HT1080 (cell line): ENCODE data around the gene B3GLCT. TPM values are rescaled to one million over a fixed set of nuclear protein-coding genes. Genes with fewer than 3 reads are reported as not detected.

Source experiments
- DNase-seq: peaks from one replicate; pipeline ENCODE4 v3.0.0-alpha.2; 2015; ENCODE audit warnings: low read depth
- total RNA-seq: library from RNA; depleted of rRNA; stranded (reverse); fragments of >200 nt; shearing (Covaris generic); gene quantifications from 2 replicates; pipeline ENCODE4 v1.2.3, GENCODE V29; 2014

The B3GLCT gene
- total RNA-seq, 1 experiment from 2014 or later, result 15.8 TPM

- no peak for DNase-seq
These were observed 67.5 kb downstream of the B3GLCT start for GRCh38 chr13:31267126-31267784.

GRCh38 chr13:31274390-31274789 is 74.6 kb downstream of the B3GLCT start:
- no peak for DNase-seq

- no peak for DNase-seq
These were observed 76.6 kb downstream of the B3GLCT start for GRCh38 chr13:31276421-31276820.

GRCh38 chr13:31278869-31279268 is 79.1 kb downstream of the B3GLCT start:
- no peak for DNase-seq

GRCh38 chr13:31282741-31283455 is 83.1 kb downstream of the B3GLCT start:
- DNase-seq, result no peak

GRCh38 chr13:31286930-31287329 is 87.2 kb downstream of the B3GLCT start:
- DNase-seq, result no peak

- no peak for DNase-seq
These were observed 101.3 kb downstream of the B3GLCT start for GRCh38 chr13:31301119-31301518.

- no peak for DNase-seq
These were observed 110.6 kb downstream of the B3GLCT start for GRCh38 chr13:31310356-31310755.

- no peak for DNase-seq
These were observed 111.0 kb downstream of the B3GLCT start for GRCh38 chr13:31310786-31311185.

- no peak for DNase-seq
These were observed 112.1 kb downstream of the B3GLCT start for GRCh38 chr13:31311921-31312320.

- DNase-seq, result no peak
These were observed 115.2 kb downstream of the B3GLCT start for GRCh38 chr13:31314961-31315360.

- DNase-seq, result no peak
These were observed 121.2 kb downstream of the B3GLCT start for GRCh38 chr13:31320946-31321345.

- no peak for DNase-seq
These were observed 121.7 kb downstream of the B3GLCT start for GRCh38 chr13:31321457-31321856.

- no peak for DNase-seq
These were observed 122.3 kb downstream of the B3GLCT start for GRCh38 chr13:31322026-31322425.

- DNase-seq, result no peak
These were observed 123.1 kb downstream of the B3GLCT start for GRCh38 chr13:31322702-31323405.

GRCh38 chr13:31327182-31327860 is 127.5 kb downstream of the B3GLCT start:
- DNase-seq, result no peak

GRCh38 chr13:31328549-31329235 is 128.9 kb downstream of the B3GLCT start:
- peak; percentile 37 for DNase-seq

- no peak for DNase-seq
These were observed 130.5 kb downstream of the B3GLCT start for GRCh38 chr13:31330236-31330635.

- no peak for DNase-seq
These were observed 131.3 kb downstream of the B3GLCT start for GRCh38 chr13:31331068-31331467.

- no peak for DNase-seq
These were observed 134.8 kb downstream of the B3GLCT start for GRCh38 chr13:31334547-31334946.

- DNase-seq, result no peak
These were observed 135.3 kb downstream of the B3GLCT start for GRCh38 chr13:31334994-31335557.
